Fibroblast of the aortic adventitia (primary cell): Measurements from ENCODE around the gene COL4A2. TPM values are rescaled to one million over a fixed set of nuclear protein-coding genes. Genes with fewer than 3 reads are reported as not detected.

ENCODE experiments used
- DNase-seq: peaks from one replicate; pipeline ENCODE4 v3.0.0-alpha.2; 2010; ENCODE audit warnings: low read depth
- H3K4me3 ChIP-seq: 2 replicates; pipeline ENCODE4 v1.5.1; 2011; ENCODE audit warnings: low read depth, mild to moderate bottlenecking, control low read depth, low read length, moderate library complexity
- CTCF ChIP-seq: IDR thresholded peaks from 2 replicates; pipeline ENCODE4 v1.5.1; 2011; ENCODE audit warnings: mild to moderate bottlenecking, low read length, control low read depth, inconsistent platforms; ENCODE audit not compliant: insufficient read depth
- total RNA-seq: library from RNA; depleted of rRNA; stranded (reverse); fragments of >200 nt; gene quantifications from 2 replicates; pipeline ENCODE4 v1.2.3, GENCODE V29; 2012; ENCODE audit warnings: low replicate concordance

COL4A2 gene
- total RNA-seq, 1 donor = 53.3 TPM

GRCh38 chr13:110549795-110550160, 242.7 kb downstream of the COL4A2 start:
- H3K4me3 ChIP-seq = no peak overlapping the region
- DNase-seq = no peak
- TF ChIP-seq CTCF = no peak

- H3K4me3 ChIP-seq = no peak overlapping the region
- TF ChIP-seq CTCF = no peak
These were observed 244.2 kb downstream of the COL4A2 start for GRCh38 chr13:110551284-110551683.

GRCh38 chr13:110552767-110553166, 245.7 kb downstream of the COL4A2 start:
- DNase-seq = no peak
- no peak overlapping the region for H3K4me3 ChIP-seq
- no peak for TF ChIP-seq CTCF

More at GRCh38 chr13:110551284-110551683, 244.2 kb downstream of the COL4A2 start:
- no peak for DNase-seq

GRCh38 chr13:110553417-110553816, 246.3 kb downstream of the COL4A2 start:
- TF ChIP-seq CTCF = no peak

GRCh38 chr13:110554227-110554836, 247.2 kb downstream of the COL4A2 start:
- no peak overlapping the region for H3K4me3 ChIP-seq
- no peak for DNase-seq
- TF ChIP-seq CTCF = no peak

More at GRCh38 chr13:110553417-110553816, 246.3 kb downstream of the COL4A2 start:
- DNase-seq = no peak
- H3K4me3 ChIP-seq = no peak overlapping the region

GRCh38 chr13:110554946-110555345, 247.9 kb downstream of the COL4A2 start:
- no peak overlapping the region for H3K4me3 ChIP-seq
- no peak for TF ChIP-seq CTCF
- DNase-seq = no peak
